ENCODE data around the gene RAPGEF2.
A peak's percentile ranks its signal among the peaks of the same experiment; 100 is the strongest.
"Not testable (repeated sequence)": the region's sequence is repeated elsewhere in the genome, so short reads cannot be mapped to it uniquely, and the experiment has no call there.

RAPGEF2 gene

GRCh38 chr4:159141193-159141592 is 38.3 kb downstream of the RAPGEF2 start:
- DNase-seq: no peak

GRCh38 chr4:159142241-159142640 is 39.4 kb downstream of the RAPGEF2 start:
- DNase-seq: peak; percentile 76

- DNase-seq: no peak
These were observed 40.0 kb downstream of the RAPGEF2 start for GRCh38 chr4:159142681-159143384.

GRCh38 chr4:159143687-159144086 is 40.8 kb downstream of the RAPGEF2 start:
- DNase-seq: no peak

GRCh38 chr4:159144112-159144694 is 41.3 kb downstream of the RAPGEF2 start:
- no peak for DNase-seq

- no peak for DNase-seq
These were observed 42.6 kb downstream of the RAPGEF2 start for GRCh38 chr4:159145318-159145991.

- DNase-seq: no peak
These were observed 43.1 kb downstream of the RAPGEF2 start for GRCh38 chr4:159145992-159146330.

GRCh38 chr4:159146488-159146887 is 43.6 kb downstream of the RAPGEF2 start:
- no peak for DNase-seq

GRCh38 chr4:159148441-159148840 is 45.6 kb downstream of the RAPGEF2 start:
- DNase-seq: peak; percentile 23

GRCh38 chr4:159149666-159150065 is 46.8 kb downstream of the RAPGEF2 start:
- DNase-seq: no peak

GRCh38 chr4:159150396-159150795 is 47.5 kb downstream of the RAPGEF2 start:
- no peak for DNase-seq

GRCh38 chr4:159150821-159151390 is 48.0 kb downstream of the RAPGEF2 start:
- DNase-seq: no peak

GRCh38 chr4:159151689-159152088 is 48.8 kb downstream of the RAPGEF2 start:
- no peak for DNase-seq

- DNase-seq: no peak
These were observed 49.3 kb downstream of the RAPGEF2 start for GRCh38 chr4:159152181-159152580.

- DNase-seq: no peak
These were observed 50.8 kb downstream of the RAPGEF2 start for GRCh38 chr4:159153669-159154068.

- DNase-seq: no peak
These were observed 52.2 kb downstream of the RAPGEF2 start for GRCh38 chr4:159155119-159155518.

GRCh38 chr4:159158083-159158617 is 55.3 kb downstream of the RAPGEF2 start:
- no peak for DNase-seq

- no peak for DNase-seq
These were observed 56.1 kb downstream of the RAPGEF2 start for GRCh38 chr4:159158985-159159384.

GRCh38 chr4:159159611-159160010 is 56.7 kb downstream of the RAPGEF2 start:
- no peak for DNase-seq

GRCh38 chr4:159160242-159160641 is 57.4 kb downstream of the RAPGEF2 start:
- no peak for DNase-seq

GRCh38 chr4:159161436-159161835 is 58.6 kb downstream of the RAPGEF2 start:
- not testable (repeated sequence) for DNase-seq

GRCh38 chr4:159162576-159162975 is 59.7 kb downstream of the RAPGEF2 start:
- no peak for DNase-seq

GRCh38 chr4:159163521-159163920 is 60.6 kb downstream of the RAPGEF2 start:
- DNase-seq: no peak
